Muscle layer of duodenum (tissue), 2 donors: ENCODE measurements around the gene PCBP3.
"Not testable (repeated sequence)": the region's sequence is repeated elsewhere in the genome, so short reads cannot be mapped to it uniquely, and the experiment has no call there.

Experiments
- H3K27ac ChIP-seq: one replicate; pipeline ENCODE4 v1.7.0; 2013; ENCODE audit warnings: mild to moderate bottlenecking, low read length
- H3K27me3 ChIP-seq: one replicate; pipeline ENCODE4 v1.7.0; 2013; ENCODE audit warnings: low read depth, mild to moderate bottlenecking, control low read depth, low read length
- H3K36me3 ChIP-seq, 2 donors: one replicate each; pipeline ENCODE4 v1.7.0; 2013; ENCODE audit warnings: low read length in 2 of 2, control low read depth in 1 of 2, mild to moderate bottlenecking in 1 of 2; ENCODE audit not compliant: insufficient read depth in 2 of 2, control insufficient read depth in 1 of 2
- H3K4me1 ChIP-seq, 2 donors: one replicate each; pipeline ENCODE4 v1.7.0; 2013; ENCODE audit warnings: low read length in 2 of 2, mild to moderate bottlenecking in 2 of 2, control low read depth in 1 of 2, moderate library complexity in 1 of 2; ENCODE audit not compliant: insufficient read depth in 2 of 2, control insufficient read depth in 1 of 2
- H3K4me3 ChIP-seq, 2 donors: one replicate each; pipeline ENCODE4 v1.7.0; 2013; ENCODE audit warnings: low read length in 2 of 2, low read depth in 1 of 2, mild to moderate bottlenecking in 1 of 2
- H3K9me3 ChIP-seq, 2 donors: one replicate each; pipeline ENCODE4 v1.7.0; 2013; ENCODE audit warnings: low read length in 2 of 2, control low read depth in 1 of 2, mild to moderate bottlenecking in 1 of 2; ENCODE audit not compliant: control insufficient read depth in 1 of 2
- donor health status: healthy.

Gene PCBP3

GRCh38 chr21:45700461-45700860 lies 56.9 kb downstream of the PCBP3 start:
- no peaks in the 10 kb centered on the region for H3K36me3 ChIP-seq

GRCh38 chr21:45704311-45705108 lies 61.0 kb downstream of the PCBP3 start:
- Histone ChIP-seq H3K36me3 (no peaks in the 10 kb centered on the region), H3K27me3 (no peaks in the 10 kb centered on the region), H3K9me3 (no peaks in the 10 kb centered on the region)

More at GRCh38 chr21:45700461-45700860, 56.9 kb downstream of the PCBP3 start:
- H3K4me3 ChIP-seq, result no peak overlapping the region
- no peak overlapping the region for H3K27ac ChIP-seq
- no peaks in the 10 kb centered on the region for H3K4me1 ChIP-seq
- no peaks in the 10 kb centered on the region for H3K9me3 ChIP-seq
- H3K27me3 ChIP-seq, result no peaks in the 10 kb centered on the region

GRCh38 chr21:45706299-45706698 lies 62.8 kb downstream of the PCBP3 start:
- Histone ChIP-seq H3K27ac (no peak overlapping the region), H3K27me3 (no peaks in the 10 kb centered on the region), H3K4me1 (no peaks in the 10 kb centered on the region), H3K36me3 (no peaks in the 10 kb centered on the region), H3K9me3 (peaks cover 0 to 5% of the 10 kb centered on the region in 2 donors), H3K4me3 (no peak overlapping the region)

More at GRCh38 chr21:45704311-45705108, 61.0 kb downstream of the PCBP3 start:
- H3K4me1 ChIP-seq, result no peaks in the 10 kb centered on the region
- H3K4me3 ChIP-seq, result no peak overlapping the region
- H3K27ac ChIP-seq, result no peak overlapping the region

- H3K27ac ChIP-seq, result no peak overlapping the region
- no peaks in the 10 kb centered on the region for H3K4me1 ChIP-seq
- H3K27me3 ChIP-seq, result no peaks in the 10 kb centered on the region
- H3K36me3 ChIP-seq, result no peaks in the 10 kb centered on the region
- no peak overlapping the region for H3K4me3 ChIP-seq
- peaks cover 0 to 13% of the 10 kb centered on the region in 2 donors for H3K9me3 ChIP-seq
Measured at GRCh38 chr21:45709173-45709572, 65.6 kb downstream of the PCBP3 start.

GRCh38 chr21:45709696-45710268 lies 66.3 kb downstream of the PCBP3 start:
- Histone ChIP-seq H3K4me1 (no peaks in the 10 kb centered on the region), H3K27ac (no peak overlapping the region), H3K36me3 (no peaks in the 10 kb centered on the region), H3K27me3 (no peaks in the 10 kb centered on the region), H3K4me3 (no peak overlapping the region), H3K9me3 (peaks cover 0 to 13% of the 10 kb centered on the region in 2 donors)

- H3K4me3 ChIP-seq, H3K4me1 ChIP-seq, H3K36me3 ChIP-seq, H3K27ac ChIP-seq, H3K27me3 ChIP-seq: not testable (repeated sequence)
- H3K9me3 ChIP-seq, result peaks cover 0 to 13% of the 10 kb centered on the region in 2 donors
Measured at GRCh38 chr21:45710306-45710705, 66.8 kb downstream of the PCBP3 start.

GRCh38 chr21:45713613-45714012 lies 70.1 kb downstream of the PCBP3 start:
- Histone ChIP-seq H3K4me3 (no peak overlapping the region), H3K4me1 (no peaks in the 10 kb centered on the region), H3K36me3 (no peaks in the 10 kb centered on the region), H3K27me3 (no peaks in the 10 kb centered on the region), H3K27ac (no peak overlapping the region), H3K9me3 (peaks cover 0 to 17% of the 10 kb centered on the region in 2 donors)

GRCh38 chr21:45715441-45715840 lies 71.9 kb downstream of the PCBP3 start:
- Histone ChIP-seq H3K4me1 (no peaks in the 10 kb centered on the region), H3K36me3 (no peaks in the 10 kb centered on the region), H3K27me3 (no peaks in the 10 kb centered on the region), H3K27ac (no peak overlapping the region), H3K9me3 (peaks cover 0 to 17% of the 10 kb centered on the region in 2 donors), H3K4me3 (no peak overlapping the region)

GRCh38 chr21:45718413-45718812 lies 74.9 kb downstream of the PCBP3 start:
- Histone ChIP-seq H3K9me3 (peaks cover 0 to 4% of the 10 kb centered on the region in 2 donors), H3K4me1 (no peaks in the 10 kb centered on the region), H3K27me3 (no peaks in the 10 kb centered on the region), H3K36me3 (no peaks in the 10 kb centered on the region), H3K27ac (no peak overlapping the region), H3K4me3 (no peak overlapping the region)

GRCh38 chr21:45719177-45719802 lies 75.8 kb downstream of the PCBP3 start:
- peaks cover 0 to 4% of the 10 kb centered on the region in 2 donors for H3K9me3 ChIP-seq
- H3K4me3 ChIP-seq, result no peak overlapping the region
- H3K27me3 ChIP-seq, result no peaks in the 10 kb centered on the region
- no peaks in the 10 kb centered on the region for H3K36me3 ChIP-seq
- H3K4me1 ChIP-seq, result no peaks in the 10 kb centered on the region
- no peak overlapping the region for H3K27ac ChIP-seq

- H3K27ac ChIP-seq, H3K9me3 ChIP-seq, H3K27me3 ChIP-seq, H3K4me1 ChIP-seq, H3K36me3 ChIP-seq, H3K4me3 ChIP-seq: not testable (repeated sequence)
Measured at GRCh38 chr21:45720204-45720603, 76.7 kb downstream of the PCBP3 start.
